T-cell (primary cell): ENCODE results near the gene SIRT6. TPM values are rescaled to one million over a fixed set of nuclear protein-coding genes. Genes with fewer than 3 reads are reported as not detected.

ENCODE experiments used
- ATAC-seq, 4 experiments: fragments of 200-7000 bp in 3 of 4; fragments of 150-1000 bp in 1 of 4; cut with Tn5 transposase; replicated peaks in 1 of 4; 1 replicate in 3 of 4; 2 replicates in 1 of 4; pipeline ENCODE4 v1.10.0; 2021; ENCODE audit warnings: moderate library complexity in 3 of 4, mild to moderate bottlenecking in 2 of 4, moderate number of reproducible peaks in 1 of 4
- CTCF ChIA-PET, 2 donors: fragments of 300-600 bp; sonication (Branson Sonifier 250); formaldehyde crosslinking; loops; one replicate each; lab custom pipeline; 2022; ENCODE audit warnings: antibody characterized with exemption in 2 of 2; lab: Charles Lee
- POLR2A ChIA-PET, 2 donors: fragments of 300-600 bp; sonication (Branson Sonifier 250); formaldehyde crosslinking; loops; one replicate each; lab custom pipeline; 2022; ENCODE audit warnings: antibody characterized with exemption in 2 of 2; lab: Charles Lee
- DNase-seq, 35 experiments: peaks; one replicate each; pipeline versions ENCODE4 v3.0.0 to v3.0.0-alpha.2; 2013 to 2023
- H3K27ac ChIP-seq: one replicate; pipeline ENCODE4 v1.5.1; 2013; ENCODE audit warnings: low read length
- H3K27me3 ChIP-seq, 2 experiments: replicated peaks in 1 of 2; 1 replicate in 1 of 2; 2 replicates in 1 of 2; pipeline versions ENCODE4 v1.6.1 to v1.7.0; 2013; ENCODE audit warnings: low read length in 1 of 2, mixed read lengths in 1 of 2; ENCODE audit not compliant: control insufficient read depth in 2 of 2, insufficient read depth in 2 of 2; ENCODE audit errors: extremely low read depth in 1 of 2
- H3K36me3 ChIP-seq, 2 donors: 1 replicate in 1 of 2; 2 replicates in 1 of 2; pipeline versions ENCODE4 v1.6.1 to v1.7.0; 2013; ENCODE audit warnings: low read length in 1 of 2; ENCODE audit not compliant: control insufficient read depth in 2 of 2, insufficient read depth in 1 of 2; ENCODE audit errors: extremely low read depth in 1 of 2
- H3K4me1 ChIP-seq, 2 experiments: 1 replicate in 1 of 2; 2 replicates in 1 of 2; pipeline versions ENCODE4 v1.6.1 to v1.7.0; 2013; ENCODE audit warnings: low read length in 2 of 2, mixed read lengths in 1 of 2; ENCODE audit not compliant: insufficient read depth in 2 of 2, control insufficient read depth in 1 of 2; ENCODE audit errors: extremely low read depth in 1 of 2
- H3K4me3 ChIP-seq, 2 donors: 1 replicate in 1 of 2; 2 replicates in 1 of 2; pipeline versions ENCODE4 v1.5.1 to v1.7.0; 2013; ENCODE audit warnings: mild to moderate bottlenecking in 2 of 2, low read length in 1 of 2, moderate library complexity in 1 of 2; ENCODE audit not compliant: control insufficient read depth in 1 of 2; ENCODE audit errors: extremely low read depth in 1 of 2
- H3K9me3 ChIP-seq: 2 replicates; pipeline ENCODE4 v1.7.0; 2013
- H3K27ac Mint-ChIP-seq, 2 donors: one replicate each; pipeline ENCODE4 v1.8.0; 2020 to 2021; ENCODE audit warnings: mild to moderate bottlenecking in 2 of 2, mixed read lengths in 2 of 2
- H3K27me3 Mint-ChIP-seq, 2 donors: one replicate each; pipeline ENCODE4 v1.8.0; 2021 to 2022; ENCODE audit warnings: mixed read lengths in 2 of 2
- H3K36me3 Mint-ChIP-seq: one replicate; pipeline ENCODE4 v1.8.0; 2021; ENCODE audit warnings: mixed read lengths
- H3K4me1 Mint-ChIP-seq, 3 donors: one replicate each; pipeline ENCODE4 v1.8.0; 2020 to 2022; ENCODE audit warnings: mixed read lengths in 3 of 3, mild to moderate bottlenecking in 1 of 3
- H3K4me3 Mint-ChIP-seq, 3 donors: one replicate each; pipeline ENCODE4 v1.8.0; 2020 to 2022; ENCODE audit warnings: mild to moderate bottlenecking in 3 of 3, mixed read lengths in 3 of 3, moderate library complexity in 3 of 3
- H3K9me3 Mint-ChIP-seq, 3 donors: one replicate each; pipeline ENCODE4 v1.8.0; 2020 to 2022; ENCODE audit warnings: mixed read lengths in 3 of 3
- WGBS: methylation state at CpG from one replicate; pipeline ENCODE4 v1.1.5; 2013; ENCODE audit warnings: missing lambda C conversion rate; ENCODE audit not compliant: insufficient coverage; 5-methylcytosine and 5-hydroxymethylcytosine counted together
- total RNA-seq, 35 experiments: library from RNA in 6 of 35; stranded (reverse) in 6 of 35; fragments of 120-200 nt in 1 of 35; gene quantifications; one replicate each; pipeline versions ENCODE4 v1.2.1 to v1.2.4 and lab custom pipeline; 2013 to 2026

Gene SIRT6
- total RNA-seq, 5 donors from 2014 or later (not counting 1 experiment from before 2014, with no cell fraction given) = 19.9 to 35.7 (median 30.0) TPM

DNA sequence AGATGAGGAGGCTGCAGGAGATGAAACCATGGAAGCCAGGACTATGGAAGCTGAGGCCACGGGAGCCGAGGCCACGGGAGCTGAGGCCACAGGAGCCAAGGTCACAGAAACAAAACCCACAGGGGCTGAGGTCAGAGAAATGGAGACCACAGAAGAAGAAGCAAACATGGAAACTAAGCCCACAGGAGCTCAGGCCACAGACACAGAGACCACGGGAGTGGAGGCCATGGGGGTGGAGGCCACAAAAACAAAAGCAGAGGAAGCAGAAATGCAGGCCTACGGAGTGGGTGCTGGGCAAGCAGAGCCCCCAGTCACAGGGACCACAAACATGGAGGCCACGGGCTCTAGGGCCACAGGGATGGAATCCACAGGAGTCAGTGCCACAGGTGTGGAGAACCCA, 34.5 kb upstream of the SIRT6 start:
- DNase-seq (no peak), ATAC-seq (no peak)
- Mint-ChIP-seq H3K9me3 (no peaks in the 10 kb centered on the region), H3K27me3 (peaks cover 0 to 3% of the 10 kb centered on the region in 2 donors), H3K27ac (no peak overlapping the region), H3K4me1 (peaks cover 0 to 16% (median 7%) of the 10 kb centered on the region in 3 donors), H3K4me3 (no peak overlapping the region), H3K36me3 (no peaks in the 10 kb centered on the region)
- 98% methylated on average over 5 of the region's 6 CpGs for WGBS
- Histone ChIP-seq H3K36me3 (no peaks in the 10 kb centered on the region), H3K27ac (no peak overlapping the region), H3K9me3 (no peaks in the 10 kb centered on the region), H3K27me3 (peaks cover 0 to 3% of the 10 kb centered on the region in 2 experiments), H3K4me3 (no peak overlapping the region), H3K4me1 (peaks cover 0 to 15% of the 10 kb centered on the region in 2 experiments)
- POLR2A ChIA-PET = interaction anchor here in 1 of 2 donors (0.5 kb wide), 1 partner anchor 23 kb away, joined by 5 read pairs; no protein-coding TSS in a partner anchor
- CTCF ChIA-PET = interaction anchor here in 1 of 2 donors (0.5 kb wide), 1 partner anchor 28 kb away, joined by 4 read pairs; no protein-coding TSS in a partner anchor

DNA sequence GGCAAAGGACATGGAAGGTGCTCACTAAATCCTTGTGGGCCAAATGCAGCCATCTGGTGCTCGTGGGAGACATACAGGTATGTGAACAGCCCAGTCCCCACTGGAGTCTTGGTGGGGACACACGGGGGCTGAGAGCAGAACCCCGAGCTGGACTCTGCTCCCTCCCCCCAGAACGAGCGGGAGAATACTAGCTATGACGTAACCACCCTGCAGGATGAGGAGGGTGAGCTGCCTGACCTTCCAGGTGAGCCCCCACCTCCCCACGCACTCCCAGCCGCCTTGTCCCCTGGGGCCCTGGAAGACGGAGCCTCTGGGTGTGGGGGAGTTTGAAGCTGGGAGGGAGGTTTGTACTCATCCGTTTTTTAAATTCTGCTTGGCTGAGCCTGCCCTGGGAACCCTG, 33.4 kb upstream of the SIRT6 start:
- Histone ChIP-seq H3K4me3 (no peak overlapping the region), H3K27me3 (peaks cover 0 to 8% of the 10 kb centered on the region in 2 experiments), H3K9me3 (no peaks in the 10 kb centered on the region), H3K36me3 (no peaks in the 10 kb centered on the region), H3K4me1 (peaks cover 0 to 15% of the 10 kb centered on the region in 2 experiments), H3K27ac (no peak overlapping the region)
- Mint-ChIP-seq H3K4me1 (peaks cover 0 to 16% (median 7%) of the 10 kb centered on the region in 3 donors), H3K4me3 (no peak overlapping the region), H3K27ac (no peak overlapping the region), H3K36me3 (no peaks in the 10 kb centered on the region), H3K9me3 (no peaks in the 10 kb centered on the region), H3K27me3 (peaks cover 0 to 3% of the 10 kb centered on the region in 2 donors)
- POLR2A ChIA-PET = no interaction called here
- CTCF ChIA-PET = no interaction called here
- no peak for ATAC-seq
- no peak for DNase-seq
- WGBS = 29% methylated on average over 1 of the region's 10 CpGs

DNA sequence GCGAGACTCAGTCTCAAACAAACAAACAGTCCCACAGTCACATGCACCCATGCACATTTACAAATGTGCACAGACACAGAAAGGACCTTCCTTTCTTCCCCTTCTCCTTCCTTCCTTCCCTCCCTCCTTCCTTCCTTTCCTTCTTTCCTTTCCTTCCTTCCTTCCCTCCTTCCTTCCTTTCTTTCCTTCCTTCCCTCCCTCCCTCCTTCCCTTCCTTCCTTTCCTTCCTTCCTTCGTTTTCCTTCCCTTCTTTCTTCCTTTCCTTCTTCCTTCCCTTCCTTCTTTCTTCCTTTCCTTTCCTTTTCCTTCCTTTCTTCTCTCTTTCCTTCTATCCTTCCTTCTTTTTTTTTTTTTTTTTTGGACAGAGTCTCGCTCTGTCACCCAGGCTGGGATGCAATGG, 30.8 kb upstream of the SIRT6 start:
- Mint-ChIP-seq H3K9me3 (no peaks in the 10 kb centered on the region), H3K36me3 (no peaks in the 10 kb centered on the region), H3K4me1 (peaks cover 0 to 16% (median 7%) of the 10 kb centered on the region in 3 donors), H3K27ac (no peak overlapping the region), H3K4me3 (no peak overlapping the region), H3K27me3 (peaks cover 0 to 6% of the 10 kb centered on the region in 2 donors)
- Histone ChIP-seq H3K9me3 (no peaks in the 10 kb centered on the region), H3K36me3 (no peaks in the 10 kb centered on the region), H3K4me1 (peaks cover 0 to 15% of the 10 kb centered on the region in 2 experiments), H3K27me3 (peaks cover 0 to 28% of the 10 kb centered on the region in 2 experiments), H3K27ac (no peak overlapping the region), H3K4me3 (no peak overlapping the region)
- ATAC-seq = no peak
- ChIA-PET CTCF (no interaction called here), POLR2A (no interaction called here)
- DNase-seq = no peak
- WGBS = 51% methylated on average over 2 of the region's 3 CpGs

DNA sequence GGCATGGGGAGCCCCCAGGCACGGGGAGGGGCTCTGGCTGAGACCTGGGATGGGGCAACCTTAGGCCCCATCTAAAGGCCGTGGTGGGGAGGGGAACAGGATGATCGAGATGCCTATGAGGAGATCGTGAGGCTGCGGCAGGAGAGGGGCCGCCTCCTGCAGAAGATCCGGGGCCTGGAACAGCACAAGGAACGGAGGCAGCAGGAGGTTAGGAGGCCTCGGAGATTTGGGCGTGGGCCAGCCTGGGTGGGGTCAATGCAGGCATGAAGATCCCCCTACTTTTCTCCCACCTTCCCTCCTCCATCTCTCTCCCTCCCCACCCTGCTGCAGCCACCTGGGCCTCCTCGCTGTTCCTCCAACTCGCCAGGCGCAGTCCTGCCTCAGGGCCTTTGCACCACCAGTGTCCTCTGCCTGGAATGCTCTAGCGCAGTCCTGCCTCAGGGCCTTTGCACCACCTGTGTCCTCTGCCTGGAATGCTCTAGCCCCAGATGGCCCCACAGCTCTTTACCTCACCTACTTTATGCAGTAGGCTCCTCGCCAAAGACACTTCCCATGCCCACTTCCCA, 27.9 kb upstream of the SIRT6 start:
- ChIA-PET POLR2A (no interaction called here), CTCF (no interaction called here)
- Mint-ChIP-seq H3K9me3 (no peaks in the 10 kb centered on the region), H3K4me1 (peaks cover 0 to 16% (median 7%) of the 10 kb centered on the region in 3 donors), H3K27me3 (peaks cover 0 to 10% of the 10 kb centered on the region in 2 donors), H3K36me3 (no peaks in the 10 kb centered on the region), H3K4me3 (no peak overlapping the region), H3K27ac (no peak overlapping the region)
- no peak overlapping the region for H3K4me3 ChIP-seq
- 83% methylated on average over 14 of the region's 15 CpGs for WGBS
- peaks cover 0 to 12% of the 10 kb centered on the region in 2 experiments for H3K4me1 ChIP-seq
- H3K27ac ChIP-seq = no peak overlapping the region
- no peak for DNase-seq
- H3K9me3 ChIP-seq = no peaks in the 10 kb centered on the region
- H3K36me3 ChIP-seq = no peaks in the 10 kb centered on the region
- peaks cover 0 to 47% of the 10 kb centered on the region in 2 experiments for H3K27me3 ChIP-seq
- no peak for ATAC-seq

DNA sequence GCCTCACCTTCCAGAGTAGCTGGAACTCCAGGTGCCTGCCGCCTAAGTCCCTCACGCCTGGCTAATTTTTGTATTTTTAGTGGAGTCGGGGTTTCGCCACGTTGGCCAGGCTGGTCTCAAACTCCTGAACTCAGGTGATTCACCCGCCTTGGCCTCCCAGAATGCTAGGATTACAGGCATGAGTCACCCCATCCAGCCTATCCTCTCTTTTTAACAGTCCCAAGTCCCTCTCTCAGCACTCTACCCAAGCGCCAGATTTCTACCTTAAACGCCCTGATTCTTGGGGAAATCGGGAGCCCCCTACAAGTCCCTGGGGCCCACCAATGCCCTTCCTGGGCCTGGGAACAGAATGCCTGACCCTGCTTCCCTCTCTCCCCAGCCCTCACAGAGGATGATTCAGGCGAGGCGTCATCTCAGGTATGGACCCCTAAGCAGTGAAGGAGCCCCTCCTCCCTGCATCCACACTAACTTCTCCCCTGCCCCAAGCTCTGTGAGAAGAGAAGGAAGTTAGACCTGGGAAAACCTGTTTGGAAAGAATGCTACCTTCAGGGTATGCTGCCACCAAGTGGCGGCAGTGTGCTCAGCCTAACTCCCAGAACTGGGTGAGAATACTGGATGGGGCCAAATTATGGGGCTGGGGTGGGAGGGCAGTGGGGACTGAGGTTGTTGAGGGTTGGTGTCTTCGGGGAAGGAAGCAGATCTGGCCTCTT, 26.2 kb upstream of the SIRT6 start:
- H3K36me3 Mint-ChIP-seq = no peaks in the 10 kb centered on the region
- H3K9me3 Mint-ChIP-seq = no peaks in the 10 kb centered on the region
- ATAC-seq (no peak), DNase-seq (no peak)
- Histone ChIP-seq H3K36me3 (no peaks in the 10 kb centered on the region), H3K4me3 (no peak overlapping the region), H3K9me3 (no peaks in the 10 kb centered on the region), H3K27ac (no peak overlapping the region), H3K4me1 (peaks cover 0 to 3% of the 10 kb centered on the region in 2 experiments), H3K27me3 (peaks cover 0 to 53% of the 10 kb centered on the region in 2 experiments)
- peaks cover 0 to 10% of the 10 kb centered on the region in 2 donors for H3K27me3 Mint-ChIP-seq
- H3K4me1 Mint-ChIP-seq = peaks cover 0 to 6% (median 2%) of the 10 kb centered on the region in 3 donors
- WGBS = 66% methylated on average over 3 of the region's 13 CpGs
- ChIA-PET CTCF (no interaction called here), POLR2A (no interaction called here)
- no peak overlapping the region for H3K4me3 Mint-ChIP-seq
- no peak overlapping the region for H3K27ac Mint-ChIP-seq

DNA sequence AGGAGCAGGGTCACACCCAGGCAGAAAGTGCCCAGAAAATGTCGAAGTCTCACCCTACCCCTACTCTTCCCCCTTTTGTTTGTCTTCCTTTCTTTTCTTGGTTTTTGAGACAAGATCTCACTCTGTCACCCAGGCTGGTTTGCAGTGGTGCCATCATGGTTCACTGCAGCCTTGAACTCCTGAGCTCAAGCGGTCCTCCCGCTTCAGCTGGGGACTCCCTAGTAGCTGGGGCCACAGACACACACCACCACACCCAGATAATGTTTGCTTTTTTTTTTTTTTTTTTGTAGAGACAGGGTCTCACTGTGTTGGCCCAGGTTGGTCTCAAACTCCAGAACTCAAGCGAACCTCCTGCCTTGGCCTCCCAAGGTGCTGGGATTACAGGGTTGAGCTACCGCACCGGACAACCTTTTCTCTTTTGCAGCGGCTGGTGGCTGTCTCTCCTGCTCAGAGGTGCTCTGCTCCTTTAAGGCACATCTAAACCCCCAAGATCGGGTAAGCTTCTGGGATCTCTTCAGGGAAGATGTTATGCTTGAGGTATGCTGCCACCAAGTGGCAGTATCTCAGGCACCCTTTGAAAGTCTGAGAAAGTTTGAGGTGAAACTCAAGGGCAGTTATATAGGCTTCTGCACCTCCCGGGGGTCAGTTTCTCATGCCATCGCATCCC, 24.6 kb upstream of the SIRT6 start:
- Mint-ChIP-seq H3K9me3 (no peaks in the 10 kb centered on the region), H3K36me3 (no peaks in the 10 kb centered on the region), H3K4me3 (no peak overlapping the region), H3K4me1 (peaks cover 0 to 4% (median 2%) of the 10 kb centered on the region in 3 donors), H3K27me3 (peaks cover 0 to 7% of the 10 kb centered on the region in 2 donors), H3K27ac (no peak overlapping the region)
- Histone ChIP-seq H3K27me3 (peaks cover 0 to 58% of the 10 kb centered on the region in 2 experiments), H3K9me3 (no peaks in the 10 kb centered on the region), H3K4me3 (no peak overlapping the region), H3K27ac (no peak overlapping the region), H3K36me3 (no peaks in the 10 kb centered on the region), H3K4me1 (peaks cover 0 to 3% of the 10 kb centered on the region in 2 experiments)
- ATAC-seq (no peak), DNase-seq (no peak)
- POLR2A ChIA-PET = no interaction called here
- CTCF ChIA-PET = no interaction called here
- 75% methylated on average over 4 of the region's 10 CpGs for WGBS
